Central memory CD4-positive, alpha-beta T cell (primary cell): Measurements from ENCODE around the gene LIPE.
"Not testable (repeated sequence)": the region's sequence is repeated elsewhere in the genome, so short reads cannot be mapped to it uniquely, and the experiment has no call there.

Experiments
- DNase-seq: peaks from one replicate; pipeline ENCODE4 v3.0.0; 2022
- total RNA-seq, 3 experiments: gene quantifications; one replicate each; lab custom pipeline; 2026; lab: John Stamatoyannopoulos, UW

Gene LIPE, protein sequence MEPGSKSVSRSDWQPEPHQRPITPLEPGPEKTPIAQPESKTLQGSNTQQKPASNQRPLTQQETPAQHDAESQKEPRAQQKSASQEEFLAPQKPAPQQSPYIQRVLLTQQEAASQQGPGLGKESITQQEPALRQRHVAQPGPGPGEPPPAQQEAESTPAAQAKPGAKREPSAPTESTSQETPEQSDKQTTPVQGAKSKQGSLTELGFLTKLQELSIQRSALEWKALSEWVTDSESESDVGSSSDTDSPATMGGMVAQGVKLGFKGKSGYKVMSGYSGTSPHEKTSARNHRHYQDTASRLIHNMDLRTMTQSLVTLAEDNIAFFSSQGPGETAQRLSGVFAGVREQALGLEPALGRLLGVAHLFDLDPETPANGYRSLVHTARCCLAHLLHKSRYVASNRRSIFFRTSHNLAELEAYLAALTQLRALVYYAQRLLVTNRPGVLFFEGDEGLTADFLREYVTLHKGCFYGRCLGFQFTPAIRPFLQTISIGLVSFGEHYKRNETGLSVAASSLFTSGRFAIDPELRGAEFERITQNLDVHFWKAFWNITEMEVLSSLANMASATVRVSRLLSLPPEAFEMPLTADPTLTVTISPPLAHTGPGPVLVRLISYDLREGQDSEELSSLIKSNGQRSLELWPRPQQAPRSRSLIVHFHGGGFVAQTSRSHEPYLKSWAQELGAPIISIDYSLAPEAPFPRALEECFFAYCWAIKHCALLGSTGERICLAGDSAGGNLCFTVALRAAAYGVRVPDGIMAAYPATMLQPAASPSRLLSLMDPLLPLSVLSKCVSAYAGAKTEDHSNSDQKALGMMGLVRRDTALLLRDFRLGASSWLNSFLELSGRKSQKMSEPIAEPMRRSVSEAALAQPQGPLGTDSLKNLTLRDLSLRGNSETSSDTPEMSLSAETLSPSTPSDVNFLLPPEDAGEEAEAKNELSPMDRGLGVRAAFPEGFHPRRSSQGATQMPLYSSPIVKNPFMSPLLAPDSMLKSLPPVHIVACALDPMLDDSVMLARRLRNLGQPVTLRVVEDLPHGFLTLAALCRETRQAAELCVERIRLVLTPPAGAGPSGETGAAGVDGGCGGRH
- total RNA-seq: 11.8 to 14.5 (median 12.8) reads per million in 3 experiments

DNA sequence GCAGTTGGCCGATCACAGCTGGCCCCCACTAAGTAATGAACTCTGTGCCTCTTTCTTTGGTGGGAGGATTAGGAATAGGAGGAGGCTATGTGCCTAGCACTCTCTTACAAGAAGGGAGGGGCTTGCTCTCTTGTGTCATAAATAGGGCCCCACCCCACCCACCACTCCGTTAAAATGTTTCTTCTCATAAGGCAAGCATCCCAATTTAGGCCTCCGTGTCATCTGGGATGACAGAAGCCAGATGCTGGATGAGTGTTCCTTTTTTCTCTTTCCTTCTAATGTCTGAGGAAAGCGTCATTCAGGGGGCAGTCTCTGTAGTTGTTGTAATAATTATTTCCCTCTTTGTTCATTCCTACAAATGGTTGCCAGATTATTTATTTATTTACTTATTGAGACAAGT, at the start of gene LIPE:
LIPE (minus strand) TSS at position 76 of the 400 bp plus-strand sequence. CDS start 239 bp downstream, outside the sequence.
- DNase-seq: no peak

DNA sequence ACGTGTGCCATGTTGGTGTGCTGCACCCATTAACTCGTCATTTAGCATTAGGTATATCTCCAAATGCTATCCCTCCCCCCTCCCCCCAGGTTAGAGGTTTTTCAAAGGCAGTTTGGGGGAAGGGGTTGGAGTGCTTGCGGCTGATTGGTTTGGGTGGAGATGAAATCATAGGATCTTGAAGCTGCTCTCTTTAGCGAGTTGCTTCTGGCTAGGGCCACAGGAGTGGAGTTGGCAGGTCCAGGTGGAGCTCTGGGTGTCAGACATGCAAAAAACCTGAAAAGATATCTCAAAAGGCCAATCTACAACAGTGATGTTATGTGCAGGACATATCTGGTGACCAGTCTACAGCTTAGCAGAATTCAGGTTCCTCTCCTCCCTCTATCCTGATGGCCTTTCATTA, 48.2 kb upstream of the LIPE start:
- DNase-seq: no peak

DNA sequence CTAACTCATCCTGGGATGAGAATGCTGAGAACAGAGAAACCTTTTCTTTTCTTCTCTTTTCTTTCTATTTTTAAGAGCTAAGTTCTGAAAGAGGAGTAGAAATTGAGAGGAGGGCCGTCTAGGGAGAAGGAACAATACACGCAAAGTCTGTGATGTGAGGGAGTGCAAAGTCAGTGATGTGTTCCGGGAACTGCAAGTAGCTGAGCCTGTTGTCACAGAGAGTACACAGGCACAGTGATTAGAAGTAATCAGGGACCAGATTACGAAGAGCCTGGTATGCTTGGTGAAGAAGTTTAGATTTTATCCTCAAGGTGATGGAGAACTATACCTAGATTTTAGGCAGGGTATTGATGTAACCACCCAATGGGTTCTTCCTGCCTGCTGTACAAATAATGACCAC, 47.6 kb upstream of the LIPE start:
- no peak for DNase-seq

DNA sequence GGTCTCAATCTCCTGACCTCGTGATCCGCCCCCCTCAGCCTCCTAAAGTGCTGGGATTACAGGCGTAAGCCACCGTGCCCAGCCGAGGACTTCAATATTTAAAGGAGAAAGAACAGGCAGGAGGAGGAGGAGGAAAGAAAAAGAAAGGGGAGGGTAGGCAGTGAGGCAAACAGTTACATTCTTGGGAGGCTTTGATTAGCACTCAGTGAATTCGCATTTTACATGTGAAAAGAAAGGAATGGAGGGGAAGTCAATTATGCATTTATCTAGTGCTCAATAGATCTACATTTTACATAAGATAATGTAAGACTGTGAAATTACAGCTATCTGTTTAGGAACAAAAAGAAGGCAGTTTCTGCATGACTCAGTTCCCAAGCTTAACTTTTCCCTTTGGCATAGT, 46.5 kb upstream of the LIPE start:
- no peak for DNase-seq

DNA sequence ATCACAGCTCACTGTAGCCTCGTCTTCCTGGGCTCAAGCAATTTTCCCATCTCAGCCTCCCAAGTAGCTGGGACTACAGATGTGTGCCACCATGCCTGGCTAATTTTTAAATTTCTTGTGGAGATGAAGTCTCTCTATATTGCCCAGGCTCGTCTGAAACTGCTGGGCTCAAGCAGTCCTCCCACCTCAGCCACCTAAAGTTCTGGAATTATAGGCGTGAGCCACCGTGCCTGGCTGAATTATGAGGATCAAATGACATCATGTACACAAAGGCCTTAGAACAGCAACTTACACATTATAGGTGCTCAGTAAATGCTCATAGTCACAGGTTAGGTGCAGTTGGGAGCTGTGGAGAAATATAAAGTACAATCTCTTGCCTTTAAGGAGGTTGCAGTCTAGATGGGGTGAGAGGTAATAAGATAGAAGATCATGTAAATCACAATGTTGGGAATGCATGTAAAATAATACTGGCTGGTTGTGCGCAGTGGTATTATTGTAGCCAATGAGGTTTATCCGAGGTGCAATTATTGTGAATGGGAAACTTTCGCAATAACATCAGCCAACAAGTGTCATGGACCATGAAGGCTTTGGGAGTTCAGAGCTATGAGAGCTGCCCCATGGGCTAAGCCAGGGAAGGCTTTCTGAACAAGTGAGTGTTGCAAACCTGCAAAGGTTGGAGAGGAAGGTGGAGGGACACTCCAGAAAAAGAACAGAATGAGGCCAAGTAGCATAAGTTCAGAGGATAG, 45.4 kb upstream of the LIPE start:
- DNase-seq: no peak

DNA sequence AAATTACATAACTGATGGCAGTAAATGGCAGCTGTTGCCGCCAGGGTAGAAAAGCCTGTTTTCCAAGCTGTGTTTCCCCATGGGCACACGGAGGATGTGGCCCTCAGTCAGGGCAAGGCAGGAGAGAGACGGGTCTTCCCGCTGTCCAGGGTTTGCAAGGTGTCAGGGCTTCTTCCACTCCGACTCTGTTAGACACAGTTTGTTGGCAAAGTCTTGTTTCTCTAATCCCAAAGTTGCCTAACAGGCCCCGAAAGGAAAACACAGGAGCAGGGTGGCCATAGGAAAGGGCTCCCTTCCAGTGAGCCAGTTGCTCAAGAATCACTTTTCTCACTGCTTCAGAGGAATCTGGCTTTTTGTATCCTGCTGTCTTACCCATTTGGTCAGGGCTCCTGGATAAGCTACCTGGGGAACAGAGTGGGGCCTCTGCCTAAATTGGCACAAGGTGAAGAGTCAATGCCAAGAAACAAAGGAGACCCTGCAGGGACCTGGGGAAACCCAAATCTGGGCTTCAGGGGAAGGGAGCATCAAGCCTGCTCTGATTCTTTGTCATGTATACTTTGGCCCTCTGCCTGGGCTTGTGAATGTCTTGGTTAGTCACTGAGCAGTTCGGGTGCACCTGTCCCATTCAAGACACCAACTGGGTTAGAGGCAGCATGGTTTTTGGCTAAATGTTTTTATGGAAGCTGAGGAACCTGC, 44.5 kb upstream of the LIPE start:
- no peak for DNase-seq

DNA sequence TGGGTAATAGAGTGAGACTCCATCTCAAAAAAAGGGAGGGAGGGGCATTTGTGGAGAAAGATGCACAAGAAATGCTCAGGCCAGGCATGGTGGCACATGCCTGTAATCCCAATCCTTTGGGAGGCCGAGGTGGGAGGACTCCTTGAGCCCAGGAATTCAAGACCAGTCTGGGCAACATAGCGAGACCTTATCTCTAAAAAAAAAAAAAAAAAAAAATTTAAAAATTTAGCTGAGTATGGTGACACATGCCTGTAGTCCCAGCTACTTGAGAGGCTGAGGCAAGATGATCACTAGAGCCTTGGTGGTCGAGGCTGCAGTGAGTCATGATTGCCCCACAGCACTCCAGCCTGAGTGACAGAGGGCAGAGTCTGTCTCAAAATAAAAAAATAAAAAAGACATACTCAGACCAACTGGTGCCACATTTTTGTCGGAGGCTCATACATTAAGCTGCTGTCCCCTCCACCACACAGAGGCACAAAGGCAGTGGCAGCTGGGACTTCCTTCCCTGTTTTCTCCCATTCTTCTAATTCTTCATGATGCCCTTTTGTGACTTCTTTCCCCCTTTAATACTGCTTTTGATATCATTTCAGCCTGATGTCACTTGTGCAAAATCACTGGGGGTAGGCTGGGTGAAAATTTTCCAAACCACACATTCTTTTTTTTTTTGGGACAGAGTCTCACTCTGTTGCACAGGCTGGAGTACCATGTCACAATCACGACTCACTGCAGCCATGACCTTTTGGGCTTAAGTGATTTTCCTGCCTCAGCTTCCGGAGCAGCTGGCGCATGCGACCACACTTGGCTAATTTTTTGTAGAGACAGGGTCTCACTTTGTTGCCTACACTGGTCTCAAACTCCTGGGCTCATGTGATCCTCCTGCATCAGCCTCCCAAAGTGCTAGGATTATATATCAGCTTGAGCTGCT, 42.4 kb upstream of the LIPE start:
- no peak for DNase-seq

DNA sequence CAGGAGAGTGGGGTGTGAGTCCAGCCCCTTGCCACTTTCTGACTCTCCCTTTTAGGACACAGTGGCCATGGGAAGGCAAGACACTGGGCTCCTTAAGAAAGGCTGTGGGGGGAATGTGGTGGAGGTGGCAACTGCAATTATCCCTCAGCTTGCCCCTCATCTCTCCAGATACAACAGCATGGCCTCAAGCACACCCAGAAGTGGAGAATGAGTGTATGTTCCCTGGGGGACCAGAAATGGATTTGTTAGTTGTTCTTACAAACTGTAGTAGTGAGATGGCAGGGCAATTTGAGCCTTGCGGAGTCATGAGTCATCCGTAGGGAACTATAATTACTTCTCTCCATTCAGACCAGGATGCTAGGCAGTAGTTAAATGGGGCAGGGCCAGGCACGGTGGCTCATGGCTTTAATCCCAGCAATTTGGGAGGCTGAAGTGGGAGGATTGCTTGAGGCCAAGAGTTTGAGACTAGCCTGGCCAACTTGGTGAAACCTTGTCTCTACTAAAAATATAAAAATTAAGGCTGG, 41.1 kb upstream of the LIPE start:
- DNase-seq: no peak

DNA sequence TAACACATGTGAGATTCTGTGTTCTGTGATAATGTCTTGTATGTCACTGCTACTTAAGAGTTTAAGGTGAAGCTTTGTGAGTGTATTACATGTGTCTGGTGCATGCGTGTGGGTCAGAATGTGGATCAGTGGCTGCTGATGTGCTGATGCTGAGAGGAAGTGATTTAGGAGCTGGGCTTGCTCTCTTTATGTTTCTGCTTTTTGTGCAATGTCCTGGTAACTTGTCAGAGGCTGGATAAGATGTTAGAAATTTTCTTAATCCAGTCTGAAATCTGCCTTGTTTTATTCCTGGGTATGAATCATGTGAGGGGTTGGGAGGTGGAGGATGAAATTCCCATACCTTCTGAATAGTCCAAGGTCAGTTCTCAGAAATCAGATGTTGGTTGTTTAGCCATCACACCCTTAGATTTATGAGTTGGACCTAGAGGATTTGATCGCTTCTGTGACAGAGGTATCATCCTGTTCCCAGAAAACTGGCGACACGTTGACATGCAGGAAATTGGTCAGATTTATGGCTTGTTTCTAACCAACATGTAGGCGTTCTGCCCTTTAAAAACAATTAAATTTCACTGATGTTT, 40.1 kb upstream of the LIPE start:
- DNase-seq: no peak

DNA sequence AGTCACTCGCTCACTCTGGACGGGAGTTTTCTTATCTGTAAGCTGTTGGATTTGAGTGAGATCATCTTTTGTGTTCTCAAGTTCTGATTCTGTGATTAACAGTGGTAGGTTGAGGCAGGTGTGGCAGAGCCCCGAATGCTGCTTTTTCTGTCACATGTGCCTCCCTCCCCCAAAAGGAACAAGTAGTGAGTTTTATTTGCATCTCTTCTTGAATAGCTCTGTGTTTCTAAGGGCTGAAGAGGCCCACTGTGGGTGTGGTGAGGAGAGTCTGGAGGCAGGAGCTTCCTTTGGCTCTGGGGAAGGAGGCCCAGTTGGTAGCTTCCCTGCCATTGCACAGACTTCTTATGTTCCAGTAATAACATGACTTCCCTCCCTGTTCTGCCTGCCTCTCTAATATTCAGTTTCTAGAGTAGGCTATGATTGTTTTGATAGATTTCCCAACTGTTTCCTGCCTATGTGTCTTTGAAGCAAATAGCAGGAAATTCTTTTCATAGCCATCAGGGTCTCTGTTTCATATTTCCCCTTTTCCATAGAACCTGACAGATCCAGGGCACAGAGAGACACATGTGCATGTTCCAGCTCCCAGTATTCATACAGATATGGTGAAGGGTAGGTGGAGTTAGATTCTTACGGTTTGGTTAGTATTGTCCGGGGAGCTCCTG, 39.5 kb upstream of the LIPE start:
- no peak for DNase-seq

DNA sequence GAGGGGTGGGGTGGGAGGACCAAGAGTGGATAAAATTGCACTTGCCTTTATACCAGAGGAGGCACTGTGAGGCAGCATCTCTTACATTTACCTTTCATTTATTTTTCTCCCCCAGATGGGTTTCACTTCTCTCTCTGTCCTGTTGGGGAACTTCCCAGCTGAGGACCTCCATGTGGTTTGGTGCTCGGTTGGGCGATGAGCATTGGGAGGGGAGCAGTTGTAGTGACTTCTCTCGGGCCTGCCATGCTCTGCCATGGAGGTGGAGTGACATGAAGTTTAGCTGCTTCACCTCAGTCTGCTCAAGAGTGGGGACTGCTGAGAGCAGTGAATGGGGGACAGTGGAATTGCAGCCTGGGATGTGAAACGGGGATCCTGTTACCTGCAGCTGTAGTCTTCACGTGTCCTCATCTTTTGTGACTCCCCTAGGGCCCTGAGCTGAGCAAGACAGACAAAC, 38.7 kb upstream of the LIPE start:
- no peak for DNase-seq

DNA sequence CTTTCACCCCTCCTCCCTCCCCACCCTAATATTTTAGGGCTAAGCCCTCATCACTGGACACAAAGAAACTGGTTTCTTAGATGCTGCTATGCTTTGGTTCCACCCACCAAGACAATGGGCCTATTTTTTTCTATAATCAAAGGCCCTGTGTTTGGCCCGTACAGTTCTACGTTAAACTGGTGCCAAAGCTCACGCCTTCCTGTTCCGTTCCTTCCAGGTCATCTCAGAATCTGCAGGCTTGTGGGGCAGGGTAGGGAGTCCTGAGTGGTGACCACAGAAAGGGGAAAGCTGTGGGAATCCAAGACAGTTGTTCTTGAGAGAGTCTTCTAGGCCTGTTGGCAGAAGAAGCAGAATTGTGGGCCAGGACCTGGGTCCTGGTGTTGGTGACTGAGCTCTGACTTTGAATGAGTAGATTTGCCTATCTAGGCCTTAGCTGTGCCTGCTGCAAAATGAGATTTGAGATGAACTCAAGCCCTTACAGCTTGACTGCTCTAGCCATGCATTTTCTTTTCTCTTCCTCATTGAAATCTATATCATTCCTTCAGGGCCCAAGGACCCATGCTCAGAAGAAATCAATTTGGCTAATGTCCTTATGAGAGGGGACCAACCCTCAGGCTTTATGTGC, 34.6 kb upstream of the LIPE start:
- DNase-seq: no peak

DNA sequence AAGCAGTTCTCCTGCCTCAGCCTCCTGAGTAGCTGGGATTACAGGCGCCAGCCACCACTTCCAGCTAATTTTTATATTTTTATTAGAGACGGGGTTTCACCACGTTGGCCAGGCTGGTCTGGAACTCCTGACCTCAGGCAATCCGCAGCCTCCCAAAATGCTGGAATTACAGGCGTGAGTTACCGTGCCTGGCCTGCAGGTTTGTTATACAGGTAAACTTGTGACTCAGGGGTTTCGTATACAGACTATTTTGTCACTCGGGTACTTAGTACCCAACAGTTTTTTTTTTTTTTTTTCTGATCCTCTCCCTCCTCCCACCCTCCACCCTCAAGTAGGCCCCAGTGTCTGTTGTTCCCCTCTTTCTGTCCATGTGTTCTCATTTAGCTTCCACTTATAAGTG, 34.0 kb upstream of the LIPE start:
- not testable (repeated sequence) for DNase-seq

DNA sequence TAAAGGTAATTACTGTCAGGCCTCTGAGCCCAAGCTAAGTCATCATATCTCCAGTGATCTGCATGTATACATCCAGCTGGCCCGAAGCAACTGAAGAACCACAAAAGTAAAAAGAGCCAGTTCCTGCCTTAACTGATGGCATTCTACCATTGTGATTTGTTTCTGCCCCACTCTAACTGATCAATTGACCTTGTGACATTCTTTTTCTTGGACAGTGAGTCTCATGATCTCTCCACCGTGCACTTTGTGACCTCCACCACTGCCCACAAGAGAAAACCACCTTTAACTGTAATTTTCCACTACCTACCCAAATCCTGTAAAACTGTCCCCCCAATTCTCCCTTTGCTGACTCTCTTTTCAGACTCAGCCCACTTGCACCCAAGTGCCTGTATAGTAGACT, 32.7 kb upstream of the LIPE start:
- no peak for DNase-seq

DNA sequence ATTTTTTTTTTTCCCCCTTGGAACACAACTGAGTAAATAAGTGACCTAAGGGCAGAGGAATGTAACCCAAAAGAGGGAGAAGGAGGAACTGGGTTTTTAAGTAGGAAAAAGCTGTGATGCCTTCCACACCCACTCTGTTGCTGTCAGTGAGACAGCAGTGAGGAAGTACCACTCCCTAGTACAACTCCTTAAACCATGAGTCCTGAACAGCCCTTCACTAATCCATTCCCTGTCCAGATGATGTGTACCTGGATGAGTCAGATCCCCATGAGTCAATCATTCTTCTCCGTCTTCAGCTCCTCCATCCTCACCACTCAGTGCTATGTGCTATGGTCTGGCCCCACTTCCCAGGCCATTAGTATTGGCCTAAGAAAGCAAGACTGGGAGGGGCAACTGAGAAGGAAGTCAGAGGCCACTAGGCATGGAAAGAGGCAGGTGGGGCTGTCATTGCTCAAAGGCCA, 28.5 kb upstream of the LIPE start:
- no peak for DNase-seq

DNA sequence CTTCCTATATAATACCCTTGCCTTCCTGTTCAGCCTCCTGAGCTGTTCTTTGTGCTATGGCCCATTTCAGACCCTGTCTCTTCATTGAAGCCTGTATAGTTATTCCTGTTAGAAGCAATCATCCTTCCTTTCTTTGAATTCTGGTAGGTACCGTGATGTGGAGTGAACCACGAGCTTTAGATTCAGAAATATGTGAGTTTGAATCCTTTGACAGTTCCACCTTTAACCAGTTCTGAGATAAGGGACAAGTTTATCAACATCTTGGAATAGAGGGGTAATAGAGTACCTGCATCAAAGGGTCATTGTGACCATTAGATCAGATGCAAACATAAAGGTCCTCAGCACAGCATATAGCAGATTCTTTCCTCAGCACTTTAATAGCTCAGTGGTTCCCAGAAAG, 27.9 kb upstream of the LIPE start:
- DNase-seq: no peak

DNA sequence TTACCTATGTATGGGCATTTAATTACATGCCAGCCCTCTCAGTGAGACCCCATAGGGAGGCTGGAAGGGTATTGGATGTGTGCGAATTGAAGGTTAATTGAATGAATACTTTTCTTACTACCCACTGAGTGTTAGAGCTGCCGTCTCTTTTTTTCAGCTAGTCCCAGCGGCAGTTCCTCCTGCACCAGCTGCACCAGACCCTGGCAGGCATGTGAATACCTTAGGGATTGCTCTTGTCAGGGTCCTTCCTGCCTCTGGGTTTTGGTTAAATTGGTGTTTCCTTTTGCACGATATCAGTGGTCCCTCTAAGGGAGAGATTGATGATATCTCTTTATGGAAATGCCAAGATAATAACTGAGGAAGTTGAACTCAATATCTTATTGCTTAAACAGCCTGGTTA, 25.4 kb upstream of the LIPE start:
- no peak for DNase-seq

DNA sequence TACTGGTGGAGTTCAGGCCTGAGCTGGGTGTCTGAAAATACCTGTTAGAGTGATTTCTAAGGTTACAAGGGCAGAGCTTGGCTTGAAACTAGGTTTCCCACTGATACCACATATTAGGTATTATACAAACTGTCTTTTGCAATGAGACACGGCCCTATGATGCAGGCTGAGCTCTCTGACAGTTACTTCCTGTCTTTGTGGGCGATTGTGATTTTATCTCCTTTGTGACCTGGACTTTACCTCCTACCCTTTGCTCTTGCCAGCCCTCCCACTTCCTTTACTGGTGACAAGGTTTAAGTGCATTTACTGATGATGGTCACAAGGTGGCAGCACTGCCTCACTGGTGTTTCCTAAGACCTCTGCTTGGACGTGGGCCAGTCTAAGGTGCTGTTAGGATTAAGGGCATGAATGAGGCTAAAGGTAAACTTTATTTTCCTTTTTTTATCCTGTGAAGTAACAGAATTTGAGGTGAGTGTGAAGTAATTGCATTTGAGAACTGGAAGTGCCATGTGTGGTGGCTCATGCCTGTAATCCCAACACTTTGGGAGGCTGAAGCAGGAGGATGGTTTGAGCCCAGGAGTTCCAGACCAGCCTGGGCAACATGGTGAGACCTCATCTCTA, 23.2 kb upstream of the LIPE start:
- peak; percentile 93 for DNase-seq

DNA sequence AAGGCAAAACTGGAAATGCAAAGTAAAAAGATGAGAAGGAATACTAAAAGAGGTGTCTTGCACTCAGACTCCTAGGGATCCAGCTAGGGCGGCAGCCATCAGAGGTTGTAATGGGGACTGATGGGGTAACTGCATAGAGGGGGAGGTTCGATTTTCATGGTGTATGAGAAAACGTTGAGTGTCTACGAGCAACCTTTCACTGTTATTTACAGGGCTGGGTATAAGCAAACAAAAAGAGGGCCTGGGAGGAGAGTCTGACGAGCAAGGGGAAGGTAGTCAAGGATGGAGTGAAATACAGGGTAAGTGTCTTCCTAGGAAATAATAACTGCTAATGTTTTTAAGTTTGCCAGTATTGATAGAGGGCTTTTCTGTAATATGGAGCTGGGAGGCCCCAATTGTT, 21.1 kb upstream of the LIPE start:
- not testable (repeated sequence) for DNase-seq
